GM21360 (cell line): Measurements from ENCODE around the gene CDH3.

Experiments
- ATAC-seq: cut with Tn5 transposase; IDR thresholded peaks from one replicate; pipeline ENCODE4 v1.9.1; 2021; ENCODE audit warnings: mild to moderate bottlenecking, moderate library complexity; ENCODE audit not compliant: unreplicated experiment

Gene CDH3

DNA sequence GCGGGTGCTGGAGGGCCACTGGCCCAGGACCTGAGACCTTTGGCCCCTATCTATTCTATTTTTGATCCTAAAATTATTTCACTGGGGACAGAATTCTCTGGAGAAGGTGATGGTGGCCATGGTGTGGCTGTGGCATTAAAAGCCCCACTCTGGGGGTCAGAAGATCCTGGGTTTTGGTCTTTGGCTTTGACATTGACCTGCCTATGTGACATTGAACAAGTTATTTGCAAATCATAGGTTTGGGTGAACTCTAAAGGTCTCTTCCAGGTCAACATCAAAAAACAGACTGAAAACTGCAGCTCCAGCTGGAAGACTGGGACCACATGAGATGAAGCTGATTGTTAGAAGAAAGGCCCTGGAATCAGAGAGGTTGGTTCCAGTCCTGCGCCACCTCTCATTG is 89.7 kb downstream of the CDH3 start:
- no peak for ATAC-seq

DNA sequence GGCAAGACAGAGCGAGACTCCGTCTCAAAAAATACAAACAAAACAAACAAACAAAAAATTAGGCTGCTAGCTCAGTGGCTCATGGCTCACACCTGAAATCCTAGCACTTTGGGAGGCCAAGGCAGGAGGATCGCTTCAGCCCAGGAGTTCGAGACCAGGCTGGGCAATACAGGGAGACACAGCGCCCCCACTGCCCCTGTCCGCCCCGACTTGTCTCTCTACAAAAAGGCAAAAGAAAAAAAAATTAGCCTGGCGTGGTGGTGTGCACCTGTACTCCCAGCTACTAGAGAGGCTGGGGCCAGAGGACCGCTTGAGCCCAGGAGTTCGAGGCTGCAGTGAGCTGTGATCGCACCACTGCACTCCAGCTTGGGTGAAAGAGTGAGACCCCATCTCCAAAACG is 91.5 kb downstream of the CDH3 start:
- no peak for ATAC-seq

DNA sequence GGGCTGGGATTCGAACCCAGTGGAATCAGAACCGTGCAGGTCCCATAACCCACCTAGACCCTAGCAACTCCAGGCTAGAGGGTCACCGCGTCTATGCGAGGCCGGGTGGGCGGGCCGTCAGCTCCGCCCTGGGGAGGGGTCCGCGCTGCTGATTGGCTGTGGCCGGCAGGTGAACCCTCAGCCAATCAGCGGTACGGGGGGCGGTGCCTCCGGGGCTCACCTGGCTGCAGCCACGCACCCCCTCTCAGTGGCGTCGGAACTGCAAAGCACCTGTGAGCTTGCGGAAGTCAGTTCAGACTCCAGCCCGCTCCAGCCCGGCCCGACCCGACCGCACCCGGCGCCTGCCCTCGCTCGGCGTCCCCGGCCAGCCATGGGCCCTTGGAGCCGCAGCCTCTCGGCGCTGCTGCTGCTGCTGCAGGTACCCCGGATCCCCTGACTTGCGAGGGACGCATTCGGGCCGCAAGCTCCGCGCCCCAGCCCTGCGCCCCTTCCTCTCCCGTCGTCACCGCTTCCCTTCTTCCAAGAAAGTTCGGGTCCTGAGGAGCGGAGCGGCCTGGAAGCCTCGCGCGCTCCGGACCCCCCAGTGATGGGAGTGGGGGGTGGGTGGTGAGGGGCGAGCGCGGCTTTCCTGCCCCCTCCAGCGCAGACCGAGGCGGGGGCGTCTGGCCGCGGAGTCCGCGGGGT is 92.1 kb downstream of the CDH3 start, which contains the start of gene CDH1:
TSS of gene CDH1 (plus strand) at position 247 of the 684 bp plus-strand sequence. CDS start at position 371, 124 bp downstream.
- no peak for ATAC-seq

DNA sequence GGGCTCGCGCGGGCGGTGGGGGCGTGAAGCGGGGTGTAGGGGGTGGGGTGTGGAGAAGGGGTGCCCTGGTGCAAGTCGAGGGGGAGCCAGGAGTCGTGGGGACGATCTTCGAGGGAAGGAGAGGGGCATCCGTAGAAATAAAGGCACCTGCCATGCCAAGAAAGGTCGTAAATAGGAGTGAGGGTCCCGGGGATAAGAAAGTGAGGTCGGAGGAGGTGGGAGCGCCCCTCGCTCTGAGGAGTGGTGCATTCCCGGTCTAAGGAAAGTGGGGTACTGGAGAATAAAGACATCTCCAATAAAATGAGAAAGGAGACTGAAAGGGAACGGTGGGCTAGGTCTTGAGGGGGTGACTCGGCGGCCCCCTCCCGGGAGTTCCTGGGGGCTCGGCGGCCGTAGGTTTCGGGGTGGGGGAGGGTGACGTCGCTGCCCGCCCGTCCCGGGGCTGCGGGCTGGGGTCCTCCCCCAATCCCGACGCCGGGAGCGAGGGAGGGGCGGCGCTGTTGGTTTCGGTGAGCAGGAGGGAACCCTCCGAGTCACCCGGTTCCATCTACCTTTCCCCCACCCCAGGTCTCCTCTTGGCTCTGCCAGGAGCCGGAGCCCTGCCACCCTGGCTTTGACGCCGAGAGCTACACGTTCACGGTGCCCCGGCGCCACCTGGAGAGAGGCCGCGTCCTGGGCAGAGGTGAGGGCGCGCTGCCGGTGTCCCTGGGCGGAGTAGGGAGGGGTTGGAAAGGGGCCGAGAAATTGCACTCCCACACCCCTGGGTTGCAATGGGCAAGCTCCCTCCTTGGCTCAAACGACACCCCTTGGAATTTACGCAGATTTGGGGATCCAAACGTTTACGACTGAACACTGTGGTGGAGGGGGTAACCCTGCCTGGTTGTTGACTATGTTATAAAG is 92.9 kb downstream of the CDH3 start:
- no peak for ATAC-seq

DNA sequence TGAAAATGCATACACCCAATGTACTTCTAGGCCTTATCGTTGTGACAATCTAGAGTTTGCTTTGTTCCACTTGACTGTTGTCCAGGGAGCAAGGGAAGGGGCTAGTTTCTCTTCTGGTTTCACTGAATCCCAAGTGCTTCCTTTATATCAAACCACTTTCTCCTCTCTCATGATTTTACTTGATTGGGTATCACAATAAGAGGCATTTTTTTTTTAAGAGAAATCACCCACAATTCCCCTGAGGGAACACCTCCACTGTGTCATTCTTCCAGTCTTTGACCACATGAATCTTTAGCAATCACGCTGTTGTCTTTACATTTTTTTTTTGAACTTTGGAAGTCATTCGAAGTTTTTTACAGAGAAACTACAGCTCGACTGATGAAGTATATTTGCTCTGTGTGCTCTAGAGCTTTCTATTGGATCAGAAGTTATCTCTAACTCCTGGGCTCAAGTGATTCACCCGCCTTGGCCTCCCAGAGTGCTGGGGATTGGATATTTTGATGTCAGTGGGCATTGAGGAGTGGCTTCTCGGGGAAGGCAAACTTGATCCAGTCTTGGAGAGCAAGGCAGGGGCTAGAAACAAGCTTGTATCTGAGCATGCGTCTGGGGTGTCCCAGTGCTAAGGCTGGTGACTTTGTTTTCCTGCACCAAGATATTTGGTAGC is 95.0 kb downstream of the CDH3 start:
- no peak for ATAC-seq

DNA sequence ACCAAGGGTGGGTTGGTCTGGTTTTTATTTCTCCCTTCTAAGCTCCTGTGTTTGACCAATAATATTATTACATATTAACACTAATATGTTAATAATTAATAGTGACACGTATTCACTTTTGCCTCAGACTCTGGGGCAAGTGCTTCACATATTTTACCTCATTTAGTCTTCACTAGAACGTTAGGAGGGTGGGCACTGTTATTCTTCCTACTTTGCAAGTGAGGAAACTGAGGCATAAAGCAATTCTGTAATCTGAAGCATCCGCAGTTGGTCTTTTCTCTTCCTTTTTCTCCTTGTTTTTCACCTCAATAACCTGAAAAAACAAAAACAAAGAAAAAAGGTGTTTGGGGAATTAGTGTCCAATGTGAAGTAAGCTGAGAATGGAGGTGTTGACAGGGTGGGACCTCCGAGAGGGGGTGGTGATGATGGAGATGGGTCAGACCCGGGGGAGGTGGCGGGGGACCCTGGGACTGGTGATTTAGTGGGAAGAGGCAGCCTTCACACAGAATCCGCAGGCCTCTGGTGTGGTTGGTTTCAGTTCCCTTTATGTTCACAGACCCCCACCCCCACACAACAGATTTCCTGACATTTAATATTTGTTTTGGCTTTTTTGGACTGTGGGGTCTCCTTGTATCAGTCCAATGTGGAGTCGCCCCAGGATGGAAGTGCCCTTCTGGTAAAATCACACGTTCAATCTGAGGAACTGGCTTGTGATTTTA is 95.7 kb downstream of the CDH3 start:
- no peak for ATAC-seq

DNA sequence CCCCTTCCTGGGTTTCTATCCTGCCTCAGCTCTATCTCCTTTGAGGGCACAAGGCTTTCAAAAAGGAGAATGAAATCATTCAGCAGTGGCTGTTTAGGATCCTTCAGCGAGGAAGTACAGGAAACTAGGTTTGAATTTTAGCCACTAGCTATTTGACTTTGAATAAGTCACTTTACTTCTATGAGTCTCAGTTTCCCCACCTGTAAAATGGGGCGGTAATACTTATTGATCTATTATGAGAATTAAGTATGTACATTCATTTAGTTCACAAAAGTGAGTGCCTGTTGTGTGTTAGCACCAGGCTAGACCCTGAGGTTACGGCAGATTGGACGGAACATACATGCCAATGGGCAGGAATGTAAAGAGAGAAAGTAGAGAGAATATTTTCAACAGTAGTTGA is 98.6 kb downstream of the CDH3 start:
- ATAC-seq = no peak

DNA sequence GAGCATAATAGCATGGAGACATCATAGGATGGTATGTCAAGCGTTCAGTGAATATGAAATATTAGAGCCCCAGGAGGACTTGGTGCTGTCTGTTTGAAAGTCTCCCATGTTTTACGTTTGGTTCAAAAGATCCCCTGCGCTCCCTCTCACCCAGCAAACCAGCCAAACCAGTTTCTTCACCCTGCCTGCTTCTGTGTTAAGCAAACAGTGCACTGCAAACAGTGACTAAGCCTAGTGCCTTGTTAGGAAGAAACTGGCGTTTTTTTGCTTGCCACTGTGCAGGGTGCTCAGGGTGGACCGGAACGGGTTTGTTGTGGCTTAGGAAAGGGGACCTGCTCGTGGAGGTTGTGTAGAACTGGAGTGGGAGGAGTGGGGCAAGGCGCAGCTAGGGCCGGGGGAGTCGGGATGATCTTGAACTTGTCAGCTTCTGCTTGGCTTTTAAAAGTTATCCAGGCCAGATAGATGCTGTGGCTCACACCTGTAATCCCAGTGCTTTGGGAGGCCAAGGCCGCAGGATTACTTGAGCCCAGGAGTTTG is 99.7 kb downstream of the CDH3 start:
- no peak for ATAC-seq

DNA sequence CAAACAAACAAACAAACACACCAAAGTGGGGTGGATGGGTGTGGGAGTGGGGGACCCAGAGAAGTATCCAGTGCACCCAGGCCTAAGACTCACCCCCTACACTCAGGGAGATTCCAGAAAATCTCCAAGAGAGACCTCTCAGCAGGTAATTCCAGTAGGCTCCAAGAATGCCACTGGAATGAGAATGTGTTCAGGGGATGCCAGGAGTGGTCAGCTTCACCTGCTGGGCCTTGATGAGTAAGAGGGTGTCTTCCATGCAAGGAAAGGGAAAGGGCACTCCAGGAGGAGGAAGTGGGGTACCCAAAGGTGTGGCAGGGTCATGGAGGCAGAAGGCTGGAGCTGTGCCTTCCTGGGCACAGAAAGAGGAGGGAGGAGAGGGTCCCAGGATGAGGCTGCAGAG is 101.8 kb downstream of the CDH3 start:
- no peak for ATAC-seq

DNA sequence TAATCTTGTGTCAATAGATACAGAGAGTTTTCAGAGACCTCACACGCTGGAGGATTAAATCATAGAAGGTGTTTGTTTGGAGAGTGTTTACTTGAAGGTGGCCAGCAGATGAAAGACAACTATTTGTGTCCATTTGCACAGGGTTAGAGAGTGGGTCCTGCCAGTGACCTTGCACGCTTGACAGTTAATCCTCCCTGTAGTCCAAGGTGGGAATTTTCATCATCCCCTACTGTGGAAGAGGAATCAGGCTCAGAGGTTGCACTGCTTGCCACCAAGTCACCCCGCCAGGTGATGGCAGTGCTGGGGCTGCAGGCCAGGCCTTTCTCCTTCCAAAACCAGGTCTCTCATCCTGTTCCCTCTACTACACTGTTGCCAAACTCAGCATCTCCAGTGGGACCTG is 104.3 kb downstream of the CDH3 start:
- ATAC-seq = no peak
